ENCODE results near the gene OSBPL6.

- TF ChIP-seq CTCF (IDR thresholded peaks at IDR 0.05), result no peak
- no peak for TF ChIP-seq POLR2A (IDR thresholded peaks at IDR 0.05)
Observed at GRCh38 chr2:178199334-178199733, 5.0 kb downstream of the OSBPL6 start.

Data from esophagus squamous epithelium (tissue), 4 donors.